ENCODE data around the gene AGBL4.
"Not testable (repeated sequence)": the region's sequence is repeated elsewhere in the genome, so short reads cannot be mapped to it uniquely, and the experiment has no call there.

AGBL4 gene

GRCh38 chr1:49319426-49319963 lies 704.3 kb downstream of the AGBL4 start:
- no peak for DNase-seq (ENCODE audit: extremely low read depth, low read depth)
- no peak for TF ChIP-seq CTCF (IDR thresholded peaks at IDR 0.05; ENCODE audit: low read depth, low read length)

DNA sequence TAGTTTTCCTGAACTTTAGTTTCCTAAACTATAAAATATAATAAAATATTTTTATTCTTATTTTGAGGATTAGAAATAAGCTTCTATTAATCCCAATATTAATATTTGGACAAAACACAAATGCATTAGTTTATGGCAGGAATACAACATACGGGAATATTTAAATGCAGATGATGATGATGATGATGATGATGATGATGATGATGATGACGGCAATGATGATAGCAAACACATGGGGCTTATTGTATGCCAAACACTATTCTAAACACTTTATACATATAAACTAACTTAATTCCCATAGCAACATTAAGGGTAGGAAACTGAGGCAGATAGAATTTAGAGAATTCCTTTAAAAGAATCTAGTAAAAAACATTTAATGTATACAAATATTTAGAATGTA lies 705.5 kb downstream of the AGBL4 start:
- DNase-seq (ENCODE audit: extremely low read depth, low read depth): no peak
- TF ChIP-seq CTCF (IDR thresholded peaks at IDR 0.05; ENCODE audit: low read depth, low read length): no peak

DNA sequence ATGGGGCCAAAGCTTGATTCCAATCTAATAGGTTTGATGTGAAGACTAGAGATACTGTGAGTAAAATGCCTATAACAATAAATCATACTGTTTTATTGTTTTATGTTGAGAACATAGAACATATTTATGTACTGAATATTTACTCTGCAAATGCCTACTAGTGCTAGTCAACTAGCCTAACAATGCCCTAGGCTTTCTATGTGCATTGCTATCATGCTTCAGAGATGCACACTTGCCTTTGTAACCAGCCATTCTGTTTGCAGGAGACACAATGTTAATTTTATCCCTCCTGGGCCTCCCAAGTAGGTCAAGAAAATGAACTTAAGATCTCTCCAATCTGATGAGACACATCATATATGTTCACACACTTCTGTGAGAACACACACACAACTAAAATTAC lies 716.3 kb downstream of the AGBL4 start:
- DNase-seq (ENCODE audit: extremely low read depth, low read depth): no peak
- TF ChIP-seq CTCF (IDR thresholded peaks at IDR 0.05; ENCODE audit: low read depth, low read length): no peak

- no peak for DNase-seq (ENCODE audit: extremely low read depth, low read depth)
- no peak for TF ChIP-seq CTCF (IDR thresholded peaks at IDR 0.05; ENCODE audit: low read depth, low read length)
Measured at GRCh38 chr1:49306507-49307070, 717.2 kb downstream of the AGBL4 start.

- DNase-seq (ENCODE audit: extremely low read depth, low read depth): not testable (repeated sequence)
Measured at GRCh38 chr1:49302400-49302799, 721.4 kb downstream of the AGBL4 start.

DNA sequence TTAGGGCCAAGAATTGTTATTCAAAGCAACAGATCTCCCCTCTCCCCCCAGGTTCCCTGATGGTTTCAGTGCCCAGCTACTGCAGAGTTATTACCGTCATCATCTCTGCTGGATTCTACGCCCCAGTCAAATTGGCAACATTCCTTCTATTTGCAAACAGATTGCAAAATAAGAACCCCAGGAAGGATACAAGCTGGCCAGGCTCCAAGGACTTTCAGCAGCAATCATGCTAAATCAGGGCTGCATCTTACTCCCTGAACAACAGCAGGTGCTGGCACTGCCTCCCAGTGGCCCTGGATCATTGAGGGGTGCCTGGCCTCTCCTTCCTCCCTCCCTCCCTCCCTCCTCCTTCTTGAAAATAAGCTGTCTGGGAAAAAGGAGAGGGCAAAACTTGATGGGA lies 725.5 kb downstream of the AGBL4 start:
- TF ChIP-seq CTCF (IDR thresholded peaks at IDR 0.05; ENCODE audit: low read depth, low read length): no peak
- DNase-seq (ENCODE audit: extremely low read depth, low read depth): no peak

- no peak for TF ChIP-seq CTCF (IDR thresholded peaks at IDR 0.05; ENCODE audit: low read depth, low read length)
- no peak for DNase-seq (ENCODE audit: extremely low read depth, low read depth)
Measured at GRCh38 chr1:49297783-49298182, 726.0 kb downstream of the AGBL4 start.

- no peak for DNase-seq (ENCODE audit: extremely low read depth, low read depth)
- TF ChIP-seq CTCF (IDR thresholded peaks at IDR 0.05; ENCODE audit: low read depth, low read length): no peak
Measured at GRCh38 chr1:49294539-49294938, 729.2 kb downstream of the AGBL4 start.

All from AG09319 (cell line).